Measurements from ENCODE around the gene KDM6A. TPM values are rescaled to one million over a fixed set of nuclear protein-coding genes. Genes with fewer than 3 reads are reported as not detected.
"Not testable (repeated sequence)": the region's sequence is repeated elsewhere in the genome, so short reads cannot be mapped to it uniquely, and the experiment has no call there.

The KDM6A gene
- total RNA-seq, 2 donors from 2014 or later, result 16.9 to 18.2 TPM

DNA sequence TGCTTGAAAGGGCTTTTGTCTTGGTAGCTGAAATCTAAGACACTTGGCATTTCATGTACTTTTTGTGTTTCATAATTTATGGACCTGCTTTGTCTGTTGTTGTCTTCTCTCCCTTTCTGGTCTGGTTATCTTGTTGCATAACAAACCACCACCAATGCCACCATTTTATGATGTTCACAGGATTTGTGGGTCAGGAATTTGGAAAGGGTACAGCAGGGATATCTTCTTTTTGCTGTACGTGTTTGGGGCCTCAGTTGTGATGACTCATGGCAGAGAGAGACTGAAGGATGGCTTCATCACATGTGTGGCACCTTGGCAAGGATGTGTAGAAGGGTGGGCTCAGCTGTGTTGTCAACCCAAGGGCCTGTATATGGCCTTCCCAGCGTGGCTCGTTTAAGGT lies 35.2 kb downstream of the KDM6A start:
- Histone ChIP-seq H3K9me3 (peaks cover 0 to under 1% of the 10 kb centered on the region in 2 donors), H3K27me3 (no peaks in the 10 kb centered on the region), H3K27ac (no peak overlapping the region), H3K4me1 (peaks cover 0 to 18% of the 10 kb centered on the region in 2 donors), H3K36me3 (no peaks in the 10 kb centered on the region), H3K4me3 (no peak overlapping the region)
- TF ChIP-seq, protein P1, sequence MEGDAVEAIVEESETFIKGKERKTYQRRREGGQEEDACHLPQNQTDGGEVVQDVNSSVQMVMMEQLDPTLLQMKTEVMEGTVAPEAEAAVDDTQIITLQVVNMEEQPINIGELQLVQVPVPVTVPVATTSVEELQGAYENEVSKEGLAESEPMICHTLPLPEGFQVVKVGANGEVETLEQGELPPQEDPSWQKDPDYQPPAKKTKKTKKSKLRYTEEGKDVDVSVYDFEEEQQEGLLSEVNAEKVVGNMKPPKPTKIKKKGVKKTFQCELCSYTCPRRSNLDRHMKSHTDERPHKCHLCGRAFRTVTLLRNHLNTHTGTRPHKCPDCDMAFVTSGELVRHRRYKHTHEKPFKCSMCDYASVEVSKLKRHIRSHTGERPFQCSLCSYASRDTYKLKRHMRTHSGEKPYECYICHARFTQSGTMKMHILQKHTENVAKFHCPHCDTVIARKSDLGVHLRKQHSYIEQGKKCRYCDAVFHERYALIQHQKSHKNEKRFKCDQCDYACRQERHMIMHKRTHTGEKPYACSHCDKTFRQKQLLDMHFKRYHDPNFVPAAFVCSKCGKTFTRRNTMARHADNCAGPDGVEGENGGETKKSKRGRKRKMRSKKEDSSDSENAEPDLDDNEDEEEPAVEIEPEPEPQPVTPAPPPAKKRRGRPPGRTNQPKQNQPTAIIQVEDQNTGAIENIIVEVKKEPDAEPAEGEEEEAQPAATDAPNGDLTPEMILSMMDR (IDR thresholded peaks at IDR 0.05), result no peak
- no peak for DNase-seq (ENCODE audit: low spot score)

DNA sequence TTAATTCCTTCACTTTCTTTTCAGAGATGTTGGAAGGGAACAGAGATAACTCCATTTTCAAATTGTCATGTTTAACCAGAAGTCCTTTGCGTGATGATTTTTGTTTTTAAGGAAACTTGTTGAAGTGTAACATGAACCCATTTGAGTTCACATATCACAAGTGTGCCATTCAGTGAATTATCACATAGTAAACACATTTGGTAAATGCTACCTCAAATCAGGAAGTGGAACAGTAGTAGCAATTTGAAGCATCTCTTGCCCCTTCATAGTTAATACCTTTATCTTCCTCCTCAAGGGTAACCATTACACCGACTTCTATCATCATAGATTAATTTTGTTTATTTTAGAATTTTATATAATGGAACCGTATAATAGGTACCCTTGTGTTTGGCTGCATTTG lies 35.8 kb downstream of the KDM6A start:
- Histone ChIP-seq H3K4me1 (peaks cover 0 to 24% of the 10 kb centered on the region in 2 donors), H3K4me3 (no peak overlapping the region), H3K9me3 (no peaks in the 10 kb centered on the region), H3K36me3 (no peaks in the 10 kb centered on the region), H3K27ac (no peak overlapping the region), H3K27me3 (no peaks in the 10 kb centered on the region)
- DNase-seq (ENCODE audit: low spot score), result no peak
- TF ChIP-seq, protein P1 (IDR thresholded peaks at IDR 0.05), result no peak

DNA sequence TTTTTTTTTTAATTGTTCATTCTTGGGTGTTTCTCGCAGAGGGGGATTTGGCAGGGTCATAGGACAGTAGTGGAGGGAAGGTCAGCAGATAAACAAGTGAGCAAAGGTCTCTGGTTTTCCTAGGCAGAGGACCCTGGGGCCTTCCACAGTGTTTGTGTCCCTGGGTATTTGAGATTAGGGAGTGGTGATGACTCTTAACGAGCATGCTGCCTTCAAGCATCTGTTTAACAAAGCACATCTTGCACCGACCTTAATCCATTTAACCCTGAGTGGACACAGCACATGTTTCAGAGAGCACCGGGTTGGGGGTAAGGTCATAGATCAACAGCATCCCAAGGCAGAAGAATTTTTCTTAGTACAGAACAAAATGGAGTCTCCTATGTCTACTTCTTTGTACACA lies 37.5 kb downstream of the KDM6A start:
- not testable (repeated sequence) for H3K27ac ChIP-seq; H3K9me3 ChIP-seq; H3K27me3 ChIP-seq; H3K4me3 ChIP-seq; DNase-seq (ENCODE audit: low spot score); H3K36me3 ChIP-seq
- H3K4me1 ChIP-seq, result peaks cover 0 to 32% of the 10 kb centered on the region in 2 donors

DNA sequence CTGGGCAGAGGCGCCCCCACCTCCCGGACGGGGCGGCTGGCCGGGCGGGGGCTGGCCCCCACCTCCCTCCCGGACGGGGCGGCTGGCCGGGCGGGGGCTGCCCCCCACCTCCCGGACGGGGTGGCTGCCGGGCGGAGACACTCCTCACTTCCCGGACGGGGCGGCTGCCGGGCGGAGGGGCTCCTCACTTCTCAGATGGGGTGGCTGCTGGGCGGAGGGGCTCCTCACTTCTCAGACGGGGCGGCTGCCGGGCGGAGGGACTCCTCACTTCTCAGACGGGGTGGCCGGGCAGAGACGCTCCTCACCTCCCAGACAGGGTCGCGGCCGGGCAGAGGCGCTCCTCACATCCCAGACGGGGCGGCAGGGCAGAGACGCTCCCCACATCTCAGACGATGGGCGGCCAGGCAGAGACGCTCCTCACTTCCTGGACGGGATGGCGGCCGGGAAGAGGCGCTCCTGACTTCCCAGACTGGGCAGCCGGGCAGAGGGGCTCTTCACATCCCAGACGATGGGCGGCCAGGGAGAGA lies 38.1 kb downstream of the KDM6A start:
- H3K9me3 ChIP-seq; DNase-seq (ENCODE audit: low spot score); H3K27ac ChIP-seq; H3K4me3 ChIP-seq; H3K36me3 ChIP-seq; H3K27me3 ChIP-seq: not testable (repeated sequence)
- peaks cover 0 to 39% of the 10 kb centered on the region in 2 donors for H3K4me1 ChIP-seq

GRCh38 chrX:44913656-44914531 lies 40.9 kb downstream of the KDM6A start:
- no peak for DNase-seq (ENCODE audit: low spot score)
- no peak overlapping the region for H3K4me3 ChIP-seq
- H3K27ac ChIP-seq, result no peak overlapping the region
- TF ChIP-seq, protein P1 (IDR thresholded peaks at IDR 0.05), result no peak
- H3K4me1 ChIP-seq, result peaks cover 0 to 31% of the 10 kb centered on the region in 2 donors
- no peaks in the 10 kb centered on the region for H3K27me3 ChIP-seq
- no peaks in the 10 kb centered on the region for H3K9me3 ChIP-seq
- H3K36me3 ChIP-seq, result no peaks in the 10 kb centered on the region

GRCh38 chrX:44914532-44915198 lies 41.7 kb downstream of the KDM6A start:
- peaks cover 0 to 31% of the 10 kb centered on the region in 2 donors for H3K4me1 ChIP-seq
- no peak overlapping the region for H3K4me3 ChIP-seq

More at GRCh38 chrX:44914532-44915198, 41.7 kb downstream of the KDM6A start:
- DNase-seq (ENCODE audit: low spot score), result no peak
- no peaks in the 10 kb centered on the region for H3K27me3 ChIP-seq
- TF ChIP-seq, protein P1 (IDR thresholded peaks at IDR 0.05), result no peak
- no peaks in the 10 kb centered on the region for H3K36me3 ChIP-seq
- H3K27ac ChIP-seq, result no peak overlapping the region
- no peaks in the 10 kb centered on the region for H3K9me3 ChIP-seq
